Measurements from ENCODE around the gene CRYZL1. TPM values are rescaled to one million over a fixed set of nuclear protein-coding genes. Genes with fewer than 3 reads are reported as not detected.
A peak's percentile ranks its signal among the peaks of the same experiment; 100 is the strongest.

Gene CRYZL1
- total RNA-seq, 1 experiment from 2014 or later: 35.2 TPM

- ChIA-PET POLR2A (interaction anchor here (0.7 to 9.0 kb wide), 22 partner anchors 10 to 769 kb away, joined by 3 to 89 read pairs (median 6); partner anchors contain the start of genes DNAJC28, DONSON, IFNAR1 and PAXBP1), CTCF (no interaction called here)
- peak overlapping the region; percentile 81 for H3K4me3 Mint-ChIP-seq (ENCODE audit: unreplicated experiment)
- peak overlapping the region; percentile 99 for H3K27ac Mint-ChIP-seq (ENCODE audit: low read depth, unreplicated experiment)
- H3K27me3 Mint-ChIP-seq (ENCODE audit: insufficient read depth, unreplicated experiment): no peaks in the 10 kb centered on the region
- H3K4me1 Mint-ChIP-seq (ENCODE audit: insufficient read depth, unreplicated experiment): peaks cover 22% of the 10 kb centered on the region
- H3K36me3 Mint-ChIP-seq (ENCODE audit: insufficient read depth, unreplicated experiment): peaks cover 53% of the 10 kb centered on the region
- TF ChIP-seq, protein P1, sequence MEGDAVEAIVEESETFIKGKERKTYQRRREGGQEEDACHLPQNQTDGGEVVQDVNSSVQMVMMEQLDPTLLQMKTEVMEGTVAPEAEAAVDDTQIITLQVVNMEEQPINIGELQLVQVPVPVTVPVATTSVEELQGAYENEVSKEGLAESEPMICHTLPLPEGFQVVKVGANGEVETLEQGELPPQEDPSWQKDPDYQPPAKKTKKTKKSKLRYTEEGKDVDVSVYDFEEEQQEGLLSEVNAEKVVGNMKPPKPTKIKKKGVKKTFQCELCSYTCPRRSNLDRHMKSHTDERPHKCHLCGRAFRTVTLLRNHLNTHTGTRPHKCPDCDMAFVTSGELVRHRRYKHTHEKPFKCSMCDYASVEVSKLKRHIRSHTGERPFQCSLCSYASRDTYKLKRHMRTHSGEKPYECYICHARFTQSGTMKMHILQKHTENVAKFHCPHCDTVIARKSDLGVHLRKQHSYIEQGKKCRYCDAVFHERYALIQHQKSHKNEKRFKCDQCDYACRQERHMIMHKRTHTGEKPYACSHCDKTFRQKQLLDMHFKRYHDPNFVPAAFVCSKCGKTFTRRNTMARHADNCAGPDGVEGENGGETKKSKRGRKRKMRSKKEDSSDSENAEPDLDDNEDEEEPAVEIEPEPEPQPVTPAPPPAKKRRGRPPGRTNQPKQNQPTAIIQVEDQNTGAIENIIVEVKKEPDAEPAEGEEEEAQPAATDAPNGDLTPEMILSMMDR (IDR thresholded peaks at IDR 0.05; ENCODE audit: unreplicated experiment): no peak
- intact Hi-C loops (cut with micrococcal nuclease): no loop called here
- peak; percentile 27 for DNase-seq (ENCODE audit: unreplicated experiment)
- BruUV-seq (replicated peaks): TSS peak; percentile 70
- H3K9me3 Mint-ChIP-seq (ENCODE audit: unreplicated experiment): no peaks in the 10 kb centered on the region
These were observed 100.3 kb downstream of the CRYZL1 start for GRCh38 chr21:33541105-33541711.

DNA sequence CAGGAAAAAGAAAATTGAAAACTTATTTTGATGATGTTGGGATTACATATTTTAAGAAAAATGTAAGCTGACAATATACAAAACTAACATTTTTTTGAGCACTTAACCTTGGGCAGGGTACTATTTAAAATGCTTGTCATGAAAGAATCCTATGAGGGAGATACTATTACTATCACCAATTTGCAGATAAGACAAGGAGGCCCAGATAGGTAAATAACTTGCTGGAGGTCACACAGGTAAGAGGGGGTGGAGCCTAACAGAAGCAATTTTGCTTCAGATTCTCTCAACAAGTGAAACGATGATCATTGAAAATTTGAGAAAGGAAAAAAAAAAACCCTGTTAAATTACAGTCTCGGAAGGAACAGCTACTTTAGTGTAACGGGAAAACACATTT is 100.8 kb downstream of the CRYZL1 start:
- BruUV-seq (replicated peaks): no TSS peak
- no peaks in the 10 kb centered on the region for H3K27me3 Mint-ChIP-seq (ENCODE audit: insufficient read depth, unreplicated experiment)
- H3K4me1 Mint-ChIP-seq (ENCODE audit: insufficient read depth, unreplicated experiment): peaks cover 17% of the 10 kb centered on the region
- no peaks in the 10 kb centered on the region for H3K9me3 Mint-ChIP-seq (ENCODE audit: unreplicated experiment)
- H3K27ac Mint-ChIP-seq (ENCODE audit: low read depth, unreplicated experiment): peak overlapping the region; percentile 99
- ChIA-PET CTCF (interaction anchor here (1.3 kb wide), 1 partner anchor 343 kb away, joined by 6 read pairs; no protein-coding TSS in a partner anchor), POLR2A (interaction anchor here (0.6 to 9.0 kb wide), 17 partner anchors 9 to 216 kb away, joined by 3 to 89 read pairs (median 5); partner anchors contain the start of genes DNAJC28, DONSON, IFNAR1 and TMEM50B)
- intact Hi-C loops (cut with micrococcal nuclease): no loop called here
- TF ChIP-seq, protein P1 (IDR thresholded peaks at IDR 0.05; ENCODE audit: unreplicated experiment): no peak
- peaks cover 51% of the 10 kb centered on the region for H3K36me3 Mint-ChIP-seq (ENCODE audit: insufficient read depth, unreplicated experiment)
- DNase-seq (ENCODE audit: unreplicated experiment): peak; percentile 17
- H3K4me3 Mint-ChIP-seq (ENCODE audit: unreplicated experiment): peak overlapping the region; percentile 81

DNA sequence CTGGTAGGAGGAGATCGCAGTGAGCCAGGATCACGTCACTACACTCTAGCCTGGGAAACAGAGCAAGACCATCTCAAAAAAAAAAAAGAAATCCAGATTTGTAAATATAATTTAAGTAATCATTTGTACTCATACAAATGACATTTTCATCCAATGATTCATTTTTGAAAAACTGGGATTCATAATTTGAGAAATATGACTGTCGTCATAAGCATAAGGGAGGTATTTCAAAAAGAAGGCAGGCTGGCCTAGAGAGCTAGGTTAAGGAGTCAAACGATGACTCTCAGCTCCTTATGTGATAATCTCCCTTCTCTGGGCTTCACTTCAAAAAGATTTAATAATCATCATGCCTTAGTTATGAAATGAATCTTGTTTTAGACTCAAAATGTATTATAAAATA is 101.9 kb downstream of the CRYZL1 start:
- Mint-ChIP-seq H3K9me3 (ENCODE audit: unreplicated experiment) (no peaks in the 10 kb centered on the region), H3K27ac (ENCODE audit: low read depth, unreplicated experiment) (no peak overlapping the region), H3K27me3 (ENCODE audit: insufficient read depth, unreplicated experiment) (no peaks in the 10 kb centered on the region), H3K4me1 (ENCODE audit: insufficient read depth, unreplicated experiment) (peaks cover 15% of the 10 kb centered on the region), H3K4me3 (ENCODE audit: unreplicated experiment) (no peak overlapping the region), H3K36me3 (ENCODE audit: insufficient read depth, unreplicated experiment) (peaks cover 57% of the 10 kb centered on the region)
- ChIA-PET CTCF (interaction anchor here (0.6 to 1.3 kb wide), 5 partner anchors 35 to 342 kb away, joined by 3 to 6 read pairs (median 4); no protein-coding TSS in a partner anchor), POLR2A (interaction anchor here (0.6 to 9.0 kb wide), 6 partner anchors 13 to 768 kb away, joined by 3 to 89 read pairs (median 8); partner anchors contain the start of genes IFNAR1 and TMEM50B)
- intact Hi-C loops (cut with micrococcal nuclease): no loop called here
- BruUV-seq (replicated peaks): no TSS peak
- no peak for DNase-seq (ENCODE audit: unreplicated experiment)
- TF ChIP-seq, protein P1 (IDR thresholded peaks at IDR 0.05; ENCODE audit: unreplicated experiment): no peak

Other genes with a start within 250 kb of the CRYZL1 start
- gene IFNGR2, start 238.3 kb downstream of the CRYZL1 start, total RNA-seq (2022): 77.0 and 87.7 TPM in 2 replicates
- gene TMEM50B, start 161.8 kb downstream of the CRYZL1 start, total RNA-seq (2022): 20.7 and 27.8 TPM in 2 replicates
- gene DNAJC28, start 150.0 kb downstream of the CRYZL1 start, total RNA-seq (2022): 0.28 and 0.39 TPM in 2 replicates
- 166 and 240 TPM in 2 replicates for gene GART, start 99.6 kb downstream of the CRYZL1 start, total RNA-seq (2022)
- 289 and 303 TPM in 2 replicates for gene SON, start 98.7 kb downstream of the CRYZL1 start, total RNA-seq (2022)
- gene DONSON, start 53.1 kb downstream of the CRYZL1 start, total RNA-seq (2022): 9.3 and 10.0 TPM in 2 replicates
- 41.1 and 42.6 TPM in 2 replicates for gene ITSN1, start 760 bp upstream of the CRYZL1 start, total RNA-seq (2022)